Neuronal stem cell (in vitro differentiated cells): ENCODE measurements around the gene GARS1.

Experiments used
- DNase-seq: peaks from one replicate; pipeline ENCODE4 v3.0.0-alpha.2; 2013; ENCODE audit warnings: low spot score
- H2AFZ ChIP-seq: one replicate; pipeline ENCODE4 v1.6.1; 2013; ENCODE audit warnings: mild to moderate bottlenecking, low read length, inconsistent platforms
- H2AK5ac ChIP-seq: 2 replicates; pipeline ENCODE4 v1.6.1; 2013; ENCODE audit warnings: low read depth, mild to moderate bottlenecking, inconsistent platforms, low read length, moderate library complexity, mixed read lengths
- H2BK120ac ChIP-seq: 2 replicates; pipeline ENCODE4 v1.6.1; 2013; ENCODE audit warnings: low read depth, mild to moderate bottlenecking, inconsistent platforms, low read length, moderate library complexity, mixed read lengths
- H2BK12ac ChIP-seq: one replicate; pipeline ENCODE4 v1.6.1; 2013; ENCODE audit warnings: low read length, inconsistent platforms
- H2BK15ac ChIP-seq: 2 replicates; pipeline ENCODE4 v1.6.1; 2013; ENCODE audit warnings: mild to moderate bottlenecking, low read length, inconsistent platforms, mixed read lengths
- H2BK5ac ChIP-seq: one replicate; pipeline ENCODE4 v1.6.1; 2013; ENCODE audit warnings: inconsistent platforms, mild to moderate bottlenecking, low read length, moderate library complexity
- H3K14ac ChIP-seq: one replicate; pipeline ENCODE4 v1.6.1; 2013; ENCODE audit warnings: low read length, inconsistent platforms
- H3K18ac ChIP-seq: 2 replicates; pipeline ENCODE4 v1.6.1; 2013; ENCODE audit warnings: low read length, inconsistent platforms
- H3K23ac ChIP-seq: 2 replicates; pipeline ENCODE4 v1.6.1; 2013; ENCODE audit warnings: low read depth, mild to moderate bottlenecking, mixed read lengths, low read length, inconsistent platforms; ENCODE audit not compliant: poor library complexity
- H3K27ac ChIP-seq: replicated peaks from 3 replicates; pipeline ENCODE4 v1.5.1; 2013; ENCODE audit warnings: low read length, inconsistent platforms
- H3K27me3 ChIP-seq, 3 experiments: 2 replicates each; pipeline ENCODE4 v1.6.1; 2013; ENCODE audit warnings: low read length in 3 of 3, mild to moderate bottlenecking in 2 of 3, inconsistent platforms in 1 of 3, low read depth in 1 of 3, mixed read lengths in 1 of 3, moderate library complexity in 1 of 3; ENCODE audit not compliant: control insufficient read depth in 3 of 3, insufficient read depth in 3 of 3
- H3K36me3 ChIP-seq, 2 donors: replicated peaks in 1 of 2; 2 replicates each; pipeline ENCODE4 v1.6.1; 2013; ENCODE audit warnings: low read length in 2 of 2; ENCODE audit not compliant: control insufficient read depth in 2 of 2, insufficient read depth in 2 of 2
- H3K4ac ChIP-seq: 2 replicates; pipeline ENCODE4 v1.6.1; 2013; ENCODE audit warnings: inconsistent platforms, mild to moderate bottlenecking, low read length, moderate library complexity
- H3K4me1 ChIP-seq, 2 donors: 1 replicate in 1 of 2; 2 replicates in 1 of 2; pipeline ENCODE4 v1.6.1; 2013; ENCODE audit warnings: low read length in 2 of 2, low read depth in 1 of 2; ENCODE audit not compliant: control insufficient read depth in 2 of 2, insufficient read depth in 1 of 2
- H3K4me2 ChIP-seq: one replicate; pipeline ENCODE4 v1.6.1; 2013; ENCODE audit warnings: mild to moderate bottlenecking, low read length, inconsistent platforms; ENCODE audit not compliant: insufficient read depth, poor library complexity, severe bottlenecking
- H3K4me3 ChIP-seq, 2 donors: 2 replicates each; pipeline ENCODE4 v1.5.1; 2013; ENCODE audit warnings: low read length in 2 of 2, mild to moderate bottlenecking in 2 of 2, inconsistent platforms in 1 of 2, moderate library complexity in 1 of 2
- H3K79me1 ChIP-seq: one replicate; pipeline ENCODE4 v1.6.1; 2013; ENCODE audit warnings: low read depth, mild to moderate bottlenecking, inconsistent platforms, low read length, moderate library complexity
- H3K9ac ChIP-seq: one replicate; pipeline ENCODE4 v1.6.1; 2013; ENCODE audit warnings: mild to moderate bottlenecking, low read depth, low read length, inconsistent platforms; ENCODE audit not compliant: poor library complexity
- H3K9me3 ChIP-seq, 2 donors: replicated peaks in 1 of 2; 2 replicates each; pipeline versions ENCODE3 to v1.6.1; 2013; ENCODE audit warnings: low read length in 2 of 2, mild to moderate bottlenecking in 2 of 2, inconsistent platforms in 1 of 2, low read depth in 1 of 2, mixed read lengths in 1 of 2, moderate library complexity in 1 of 2; ENCODE audit not compliant: control insufficient read depth in 2 of 2, insufficient read depth in 1 of 2
- H4K8ac ChIP-seq: one replicate; pipeline ENCODE4 v1.6.1; 2013; ENCODE audit warnings: low read depth, mild to moderate bottlenecking, inconsistent platforms, low read length, moderate library complexity
- H4K91ac ChIP-seq: one replicate; pipeline ENCODE4 v1.6.1; 2013; ENCODE audit warnings: low read length, low read depth, mild to moderate bottlenecking, inconsistent platforms; ENCODE audit not compliant: poor library complexity
- WGBS, 2 donors: extraction: QIAGEN DNeasy Blood & Tissue Kit; methylation state at CpG; one replicate each; pipeline ENCODE4 v1.1.7; 2013; ENCODE audit warnings: missing lambda C conversion rate in 2 of 2, mixed read lengths in 1 of 2; ENCODE audit not compliant: insufficient read length in 2 of 2, insufficient replicate concordance in 1 of 2; ENCODE audit errors: extremely low coverage in 2 of 2; 5-methylcytosine and 5-hydroxymethylcytosine counted together

GARS1 gene

GRCh38 chr7:30657131-30657530 is 62.5 kb downstream of the GARS1 start:
- H3K4me3 ChIP-seq = no peak overlapping the region
- peaks cover 0 to 6% of the 10 kb centered on the region in 2 donors for H3K36me3 ChIP-seq

GRCh38 chr7:30658479-30659074 is 63.9 kb downstream of the GARS1 start:
- H3K4ac ChIP-seq = no peak overlapping the region
- H3K14ac ChIP-seq = no peak overlapping the region
- no peak overlapping the region for H3K4me2 ChIP-seq
- no peaks in the 10 kb centered on the region for H3K4me1 ChIP-seq
- no peak overlapping the region for H3K27ac ChIP-seq
- H2BK120ac ChIP-seq = no peak overlapping the region
- peaks cover 2% of the 10 kb centered on the region for H3K79me1 ChIP-seq
- no peak overlapping the region for H3K4me3 ChIP-seq
- H3K36me3 ChIP-seq = peaks cover 0 to 6% of the 10 kb centered on the region in 2 donors
- DNase-seq = no peak
- no CpG with 5 or more reads among the region's 3 CpGs for WGBS, 2 donors
- H2BK12ac ChIP-seq = no peak overlapping the region
- no peak overlapping the region for H3K23ac ChIP-seq
- no peak overlapping the region for H2AK5ac ChIP-seq
- H4K91ac ChIP-seq = no peak overlapping the region
- H4K8ac ChIP-seq = no peak overlapping the region
- H2AFZ ChIP-seq = no peak overlapping the region
- H3K18ac ChIP-seq = no peak overlapping the region
- H3K9me3 ChIP-seq = no peaks in the 10 kb centered on the region
- no peak overlapping the region for H2BK5ac ChIP-seq
- no peak overlapping the region for H2BK15ac ChIP-seq
- no peak overlapping the region for H3K9ac ChIP-seq
- H3K27me3 ChIP-seq = peaks cover 0 to 24% (median 0%) of the 10 kb centered on the region in 3 experiments

More at GRCh38 chr7:30657131-30657530, 62.5 kb downstream of the GARS1 start:
- Histone ChIP-seq H3K4ac (no peak overlapping the region), H3K4me1 (no peaks in the 10 kb centered on the region), H3K27ac (no peak overlapping the region), H3K9ac (no peak overlapping the region), H2BK120ac (no peak overlapping the region), H4K91ac (no peak overlapping the region), H3K14ac (no peak overlapping the region), H2BK5ac (no peak overlapping the region), H3K27me3 (peaks cover 0 to 16% (median 0%) of the 10 kb centered on the region in 3 experiments), H4K8ac (no peak overlapping the region), H3K4me2 (no peak overlapping the region), H2AK5ac (no peak overlapping the region), H3K79me1 (peaks cover 6% of the 10 kb centered on the region), H2BK15ac (no peak overlapping the region), H3K18ac (no peak overlapping the region), H3K9me3 (no peaks in the 10 kb centered on the region), H2AFZ (no peak overlapping the region), H3K23ac (no peak overlapping the region), H2BK12ac (no peak overlapping the region)
- no CpG with 5 or more reads among the region's 2 CpGs for WGBS, 2 donors
- DNase-seq = no peak

DNA sequence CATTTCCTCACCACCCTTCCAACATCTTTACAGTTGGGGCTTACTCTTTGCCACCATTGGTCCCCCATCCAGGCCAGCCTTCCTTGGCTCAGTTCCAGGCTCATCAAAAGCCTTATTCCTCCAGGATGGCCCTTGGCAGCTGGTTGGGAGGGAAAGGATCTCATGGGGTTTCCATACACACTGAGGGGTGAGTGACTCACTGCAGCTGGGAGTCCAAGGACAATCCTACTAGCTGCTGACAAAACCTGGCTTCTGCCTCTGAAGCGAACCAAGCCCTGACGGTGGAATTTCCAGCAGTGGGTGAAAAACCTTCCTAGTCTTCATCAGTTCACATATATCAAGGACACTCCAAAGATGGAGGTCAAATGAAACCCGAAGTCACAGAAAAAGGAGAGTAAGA is 64.6 kb downstream of the GARS1 start:
- Histone ChIP-seq H2BK12ac (no peak overlapping the region), H2AK5ac (no peak overlapping the region), H3K18ac (no peak overlapping the region), H3K4me1 (no peaks in the 10 kb centered on the region), H3K79me1 (peaks cover 2% of the 10 kb centered on the region), H3K9me3 (no peaks in the 10 kb centered on the region), H3K36me3 (peaks cover 0 to 5% of the 10 kb centered on the region in 2 donors), H3K4ac (no peak overlapping the region), H2BK15ac (no peak overlapping the region), H3K4me2 (no peak overlapping the region), H4K8ac (no peak overlapping the region), H3K23ac (no peak overlapping the region), H3K4me3 (no peak overlapping the region), H2BK5ac (no peak overlapping the region), H2AFZ (no peak overlapping the region), H4K91ac (no peak overlapping the region), H3K14ac (no peak overlapping the region), H3K27ac (no peak overlapping the region), H3K27me3 (peaks cover 0 to 24% (median 0%) of the 10 kb centered on the region in 3 experiments), H3K9ac (no peak overlapping the region), H2BK120ac (no peak overlapping the region)
- WGBS, 2 donors = no CpG with 5 or more reads among the region's 3 CpGs
- no peak for DNase-seq

GRCh38 chr7:30660331-30661255 is 65.9 kb downstream of the GARS1 start:
- H2BK120ac ChIP-seq = peak overlapping the region; percentile 13
- no peak overlapping the region for H3K14ac ChIP-seq
- H2BK5ac ChIP-seq = no peak overlapping the region
- no peak for DNase-seq
- peaks cover 0 to 24% (median 0%) of the 10 kb centered on the region in 3 experiments for H3K27me3 ChIP-seq
- no peak overlapping the region for H3K4me3 ChIP-seq
- H3K4me1 ChIP-seq = no peaks in the 10 kb centered on the region
- peak overlapping the region; percentile 52 for H3K23ac ChIP-seq
- no CpG with 5 or more reads among the region's 16 CpGs for WGBS, 2 donors
- H3K18ac ChIP-seq = peak overlapping the region; percentile 12
- no peak overlapping the region for H2BK12ac ChIP-seq
- H4K8ac ChIP-seq = no peak overlapping the region
- peak overlapping the region; percentile 32 for H2AK5ac ChIP-seq
- no peak overlapping the region for H3K4ac ChIP-seq
- H2AFZ ChIP-seq = no peak overlapping the region
- no peaks in the 10 kb centered on the region for H3K79me1 ChIP-seq
- H3K9ac ChIP-seq = no peak overlapping the region
- H3K36me3 ChIP-seq = no peaks in the 10 kb centered on the region
- H3K9me3 ChIP-seq = no peaks in the 10 kb centered on the region
- H4K91ac ChIP-seq = no peak overlapping the region
- no peak overlapping the region for H2BK15ac ChIP-seq
- no peak overlapping the region for H3K27ac ChIP-seq
- no peak overlapping the region for H3K4me2 ChIP-seq
